Eye (tissue), 1 donor: Measurements from ENCODE around the gene PPP2R3A.
A peak's percentile ranks its signal among the peaks of the same experiment; 100 is the strongest.
"Not testable (repeated sequence)": the region's sequence is repeated elsewhere in the genome, so short reads cannot be mapped to it uniquely, and the experiment has no call there.

Source experiments
- DNase-seq: peaks from one replicate; pipeline ENCODE4 v3.0.0-alpha.2; 2015

PPP2R3A gene

DNA sequence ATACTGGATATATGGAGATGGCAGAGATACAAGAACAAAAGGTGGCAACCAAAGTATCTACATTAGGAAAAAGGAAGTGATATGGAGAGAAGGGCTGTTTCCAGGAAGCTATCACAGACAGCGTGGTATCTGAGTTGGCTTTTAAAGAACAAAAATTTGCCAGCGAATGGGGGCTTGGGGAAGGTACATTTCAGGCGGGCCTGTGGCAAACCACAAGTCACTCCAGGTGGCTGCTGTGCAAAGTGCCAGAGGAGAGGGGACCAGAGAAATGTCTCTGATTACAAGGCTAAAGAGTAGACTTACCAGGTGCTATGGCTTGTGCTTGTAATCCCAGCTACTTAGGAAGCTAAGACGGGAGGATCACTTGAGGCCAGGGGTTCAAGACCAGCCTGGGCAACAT is 139.5 kb downstream of the PPP2R3A start:
- no peak for DNase-seq

DNA sequence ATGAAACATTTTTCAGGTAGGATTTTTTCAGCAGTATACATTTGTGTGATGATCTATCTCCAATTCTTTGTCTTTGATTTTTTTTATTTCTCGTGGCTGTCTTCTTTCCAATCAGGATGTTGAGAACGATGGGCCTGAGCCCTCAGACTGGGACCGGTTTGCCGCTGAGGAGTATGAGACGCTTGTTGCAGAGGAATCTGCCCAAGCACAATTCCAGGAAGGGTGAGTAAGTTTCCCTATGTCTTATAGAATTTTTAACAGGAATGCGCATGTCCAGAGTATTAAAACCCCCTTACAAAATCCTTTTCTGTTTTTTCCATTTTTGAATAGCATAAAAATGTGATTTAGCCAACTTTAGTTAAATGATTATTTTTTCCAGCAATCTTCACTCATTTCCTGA is 140.6 kb downstream of the PPP2R3A start:
- DNase-seq = no peak

GRCh38 chr3:136109499-136109898 is 144.0 kb downstream of the PPP2R3A start:
- no peak for DNase-seq

GRCh38 chr3:136110481-136110880 is 145.0 kb downstream of the PPP2R3A start:
- no peak for DNase-seq

DNA sequence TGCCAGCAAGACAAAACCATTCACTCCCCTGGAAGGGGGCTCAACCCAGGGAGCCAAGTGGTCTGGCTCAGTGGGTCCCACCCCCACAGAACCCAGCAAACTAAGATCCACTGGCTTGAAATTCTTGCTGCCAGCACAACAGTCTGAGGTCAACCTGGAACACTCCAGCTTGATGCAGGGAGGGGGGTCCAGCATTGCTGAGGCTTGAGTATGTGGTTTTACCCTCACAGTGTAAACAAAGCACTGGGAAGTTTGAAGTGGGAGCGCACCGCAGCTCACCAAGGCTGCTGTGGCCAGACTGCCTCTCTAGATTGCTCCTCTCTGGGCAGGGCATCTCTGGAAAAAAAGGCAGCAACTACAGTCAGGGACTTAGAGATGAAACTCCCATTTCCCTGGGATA is 148.9 kb downstream of the PPP2R3A start:
- no peak for DNase-seq

DNA sequence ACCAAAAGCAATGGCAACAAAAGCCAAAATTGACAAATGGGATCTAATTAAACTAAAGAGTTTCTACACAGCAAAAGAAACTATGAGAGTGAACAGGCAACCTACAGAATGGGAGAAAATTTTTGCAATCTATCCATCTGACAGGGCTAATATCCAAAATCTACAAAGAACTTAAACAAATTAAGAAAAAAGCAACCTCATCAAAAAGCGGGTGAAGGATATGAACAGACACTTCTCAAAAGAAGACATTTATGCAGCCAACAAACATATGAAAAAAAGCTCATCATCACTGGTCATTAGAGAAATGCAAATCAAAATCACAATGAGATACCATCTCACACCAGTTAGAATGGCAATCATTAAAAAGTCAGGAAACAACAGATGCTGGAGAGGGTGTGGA is 153.8 kb downstream of the PPP2R3A start:
- not testable (repeated sequence) for DNase-seq

GRCh38 chr3:136119783-136120182 is 154.3 kb downstream of the PPP2R3A start:
- not testable (repeated sequence) for DNase-seq

GRCh38 chr3:136120373-136121348 is 155.1 kb downstream of the PPP2R3A start:
- DNase-seq = no peak

DNA sequence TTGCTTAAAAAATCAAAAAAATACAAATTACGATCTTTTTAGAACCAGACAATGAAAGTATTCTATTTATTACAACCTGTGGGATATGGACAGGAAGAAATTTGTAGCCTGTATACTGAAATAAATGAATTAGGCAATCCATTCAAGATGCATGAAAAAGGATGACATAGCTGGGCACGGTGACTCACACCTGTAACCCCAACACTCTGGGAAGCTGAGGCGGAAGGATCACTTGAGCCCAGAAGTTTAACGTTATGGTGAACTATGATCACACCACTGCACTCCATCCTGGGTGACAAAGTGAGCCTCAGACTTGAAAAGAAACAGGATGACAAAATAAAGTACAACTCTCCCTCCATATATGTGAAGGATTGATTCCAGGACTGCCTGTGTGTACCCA is 156.5 kb downstream of the PPP2R3A start:
- DNase-seq = no peak

DNA sequence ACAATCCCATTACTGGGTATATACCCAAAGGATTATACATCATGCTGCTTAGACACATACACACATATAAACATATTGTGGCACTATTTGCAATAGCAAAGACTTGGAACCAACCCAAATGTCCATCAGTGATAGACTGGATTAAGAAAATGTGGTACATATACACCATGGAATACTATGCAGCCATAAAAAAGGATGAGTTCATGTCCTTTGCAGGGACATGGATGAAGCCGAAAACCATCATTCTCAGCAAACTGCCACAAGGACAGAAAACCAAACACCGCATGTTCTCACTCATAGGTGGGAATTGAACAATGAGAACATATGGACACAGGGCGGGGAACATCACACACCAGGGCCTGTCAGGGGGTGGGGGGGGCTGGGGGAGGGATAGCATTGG is 166.1 kb downstream of the PPP2R3A start:
- DNase-seq = not testable (repeated sequence)

GRCh38 chr3:136134091-136134490 is 168.6 kb downstream of the PPP2R3A start:
- DNase-seq = no peak

DNA sequence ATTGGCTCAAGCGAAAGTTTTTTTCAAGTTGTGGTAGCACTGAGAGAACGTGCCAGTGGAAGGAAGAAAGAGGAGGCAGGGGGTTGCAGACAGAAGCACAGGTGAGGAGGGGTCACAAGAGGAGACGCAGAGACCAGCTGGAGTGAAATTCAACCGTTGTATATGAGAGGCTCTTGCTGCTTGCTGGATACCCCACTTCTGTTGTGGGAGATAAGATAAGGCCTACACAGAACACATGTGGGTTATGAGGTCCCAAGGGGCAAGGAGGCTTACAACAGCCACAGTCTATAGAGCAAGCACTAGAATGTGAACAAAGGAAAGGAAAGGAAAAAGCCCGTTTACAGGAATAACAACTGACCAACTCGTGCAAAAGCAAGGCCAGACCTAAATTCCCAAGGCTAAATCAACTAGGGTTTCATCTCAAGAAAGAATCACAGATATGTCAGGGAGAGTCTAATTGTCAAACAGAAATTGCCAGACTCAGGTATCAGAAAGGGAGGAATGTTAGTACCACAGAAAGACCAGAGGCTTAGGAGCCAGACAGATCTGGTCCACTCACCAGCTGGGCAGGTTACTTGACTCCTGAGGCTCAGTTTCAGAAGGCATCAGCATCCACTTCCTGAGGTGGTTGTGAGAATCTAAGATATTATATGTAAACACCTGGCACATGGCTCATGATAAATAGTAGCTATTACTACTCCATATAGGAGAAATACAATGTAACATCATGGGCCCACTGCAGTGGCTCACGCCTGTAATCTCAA is 169.7 kb downstream of the PPP2R3A start:
- peak; percentile 25 for DNase-seq

DNA sequence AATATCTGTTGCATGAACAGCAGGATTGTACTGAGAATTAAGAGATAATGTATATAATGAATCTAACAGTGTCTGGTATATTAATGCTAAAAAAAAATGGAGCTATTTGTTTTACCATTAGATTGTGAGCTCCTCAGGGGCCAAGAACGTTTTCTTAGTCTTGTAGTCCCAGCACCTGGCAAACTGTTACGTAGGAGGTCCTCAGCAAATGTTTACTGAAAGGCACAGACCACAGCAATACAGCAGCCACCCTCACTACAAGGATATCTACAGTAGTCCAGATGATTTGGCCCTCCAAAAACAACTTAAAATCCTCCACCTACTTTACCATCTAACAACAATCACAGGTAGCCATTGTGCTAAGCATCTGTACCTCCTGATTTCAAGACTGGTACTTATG is 170.9 kb downstream of the PPP2R3A start:
- DNase-seq = no peak

DNA sequence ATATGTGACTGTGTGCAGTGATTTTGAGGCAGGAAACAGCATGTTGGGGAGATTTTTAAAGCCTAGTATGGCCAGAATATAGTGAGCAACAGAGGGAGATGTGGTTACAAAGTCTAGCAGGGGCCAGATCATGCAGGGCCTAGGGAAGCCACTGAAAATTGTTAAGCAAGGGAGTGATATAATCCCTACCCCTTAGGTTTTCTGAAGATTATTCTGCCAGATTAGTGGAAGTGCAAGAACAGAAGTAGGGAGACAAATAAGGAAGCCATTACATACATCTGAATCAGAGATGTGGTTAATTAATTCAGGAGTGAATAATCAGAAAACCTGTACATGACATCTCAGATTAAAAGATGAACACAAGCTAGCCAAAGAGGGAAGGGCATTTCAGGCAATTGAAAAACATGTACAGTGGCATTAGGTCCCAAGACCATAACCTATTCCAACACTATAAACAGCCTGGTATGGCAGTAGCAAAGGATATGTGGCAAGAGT is 175.8 kb downstream of the PPP2R3A start:
- no peak for DNase-seq

DNA sequence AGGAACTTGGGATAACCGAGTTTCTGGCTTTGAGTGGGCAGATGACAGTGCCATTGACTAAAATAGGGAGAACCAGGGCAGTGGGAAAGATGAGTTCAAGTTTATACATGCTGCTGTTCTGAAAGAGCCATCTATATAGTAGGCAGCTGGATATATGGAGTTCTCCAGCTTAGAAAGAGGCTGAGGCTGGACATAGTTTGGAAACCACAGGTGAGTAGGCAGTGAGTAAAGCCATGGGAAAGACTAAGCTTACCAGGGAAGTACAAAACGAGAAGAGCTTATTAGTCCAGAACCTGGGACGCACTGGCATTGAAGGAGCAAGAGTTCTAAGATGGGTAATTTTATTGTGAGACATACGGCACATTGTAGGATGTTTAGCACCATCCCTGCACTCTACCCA is 176.4 kb downstream of the PPP2R3A start:
- no peak for DNase-seq

DNA sequence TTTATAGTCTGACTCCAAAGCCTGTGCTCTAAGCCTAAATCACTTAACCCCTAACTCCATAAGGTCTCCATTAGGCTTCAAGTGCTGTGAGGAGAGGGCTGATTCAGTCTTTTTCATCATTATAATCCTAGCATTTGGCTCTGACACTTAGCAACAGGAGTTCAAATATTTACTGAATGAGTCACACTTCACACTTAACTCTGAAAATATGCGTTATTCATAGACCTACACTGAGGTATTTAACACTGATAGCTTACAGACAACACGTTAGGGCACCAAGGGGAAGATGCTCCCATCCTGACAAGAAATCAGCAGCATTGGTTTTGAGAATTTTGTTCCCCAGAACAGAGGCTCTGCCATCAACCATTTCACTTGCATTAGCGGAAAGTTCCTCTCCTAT is 177.1 kb downstream of the PPP2R3A start:
- DNase-seq = peak; percentile 38

GRCh38 chr3:136144397-136144796 is 178.9 kb downstream of the PPP2R3A start:
- not testable (repeated sequence) for DNase-seq

DNA sequence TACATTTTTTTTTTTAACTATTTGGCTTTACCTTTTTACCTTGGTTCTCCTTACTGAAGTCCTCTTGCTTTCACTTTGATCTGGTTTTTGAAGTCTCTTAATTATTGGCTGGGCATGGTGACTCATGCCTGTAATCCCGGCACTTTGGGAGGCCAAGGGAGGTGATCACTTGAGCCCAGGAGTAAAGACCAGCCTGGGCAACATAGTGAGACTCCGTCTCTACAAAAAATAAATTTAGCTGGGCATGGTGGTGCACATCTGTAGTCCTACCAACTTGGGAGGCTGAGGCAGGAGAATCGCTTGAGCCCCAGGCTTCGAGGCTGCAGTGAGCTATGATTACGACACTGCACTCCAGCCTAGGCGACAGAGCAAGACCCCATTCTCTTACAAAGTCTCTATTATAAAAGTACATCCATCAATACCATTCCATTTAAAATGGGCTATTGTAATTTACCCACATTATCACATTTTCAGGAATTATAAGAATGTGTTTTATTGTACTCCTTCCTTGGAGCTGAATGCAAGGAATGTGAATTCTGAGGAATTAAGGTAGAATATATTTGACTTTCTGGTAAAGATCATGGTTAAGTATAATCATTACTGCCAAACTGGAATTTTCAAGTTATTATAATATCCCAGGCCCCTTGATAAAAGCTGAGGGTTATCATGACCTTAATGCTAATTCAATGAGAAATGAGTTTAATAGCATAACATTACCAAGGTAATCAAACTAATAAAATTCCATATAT is 181.6 kb downstream of the PPP2R3A start:
- no peak for DNase-seq

GRCh38 chr3:136149667-136150066 is 184.1 kb downstream of the PPP2R3A start:
- no peak for DNase-seq

DNA sequence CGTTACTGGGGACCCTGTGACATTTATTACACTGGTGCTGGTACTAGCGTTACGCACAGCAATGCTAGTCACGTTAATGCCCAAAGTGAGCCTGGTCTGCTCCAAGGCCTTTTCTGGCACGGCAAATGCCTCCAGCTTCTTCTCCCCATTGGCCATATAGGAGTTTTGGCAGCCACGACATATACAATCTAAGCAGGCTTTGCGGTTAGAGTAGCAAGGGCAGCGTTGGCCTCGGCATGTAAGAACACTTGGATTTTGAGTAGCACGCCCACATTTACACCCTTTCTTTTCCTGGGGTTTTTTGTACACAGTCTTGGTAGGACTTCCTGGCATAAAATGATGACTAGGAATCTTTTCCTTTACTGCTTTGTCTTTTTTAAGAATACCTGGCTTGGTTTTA is 185.7 kb downstream of the PPP2R3A start:
- no peak for DNase-seq

- no peak for DNase-seq
Measured at GRCh38 chr3:136152176-136152843, 186.8 kb downstream of the PPP2R3A start.

DNA sequence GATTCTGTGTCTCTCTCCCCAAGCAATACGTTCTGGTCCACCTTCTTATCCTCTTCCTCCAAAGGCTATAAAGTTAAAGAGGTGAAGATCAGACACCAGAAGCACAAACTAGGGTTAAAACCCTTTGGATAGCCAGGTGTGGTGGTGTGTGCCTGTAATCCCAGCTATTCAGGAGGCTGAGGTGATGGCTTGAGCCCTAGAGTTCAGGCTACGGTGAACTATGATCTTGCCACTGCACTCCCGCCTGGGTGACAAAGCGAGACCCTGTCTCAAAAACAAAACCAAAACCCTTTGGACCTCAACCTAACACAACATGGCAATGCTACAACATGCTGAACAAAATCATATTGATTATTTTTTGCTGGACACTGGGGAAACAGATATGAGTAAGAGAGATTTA is 187.4 kb downstream of the PPP2R3A start:
- DNase-seq = no peak
